Keratinocyte (primary cell): ENCODE results near the gene GALP. TPM values are rescaled to one million over a fixed set of nuclear protein-coding genes. Genes with fewer than 3 reads are reported as not detected.

Source experiments
- DNase-seq: peaks from one replicate; pipeline ENCODE4 v3.0.0-alpha.2; 2011; ENCODE audit warnings: low read depth, missing footprints, low spot score
- FAIRE-seq: peaks from 2 replicates; lab custom pipeline; 2011; peaks lifted over from hg19 to GRCh38; lab: Jason Lieb, UNC
- H2AFZ ChIP-seq: 2 replicates; pipeline ENCODE4 v1.6.0; 2012; ENCODE audit warnings: low read length, control low read depth, inconsistent platforms; ENCODE audit not compliant: control insufficient read depth
- H3K27ac ChIP-seq: 2 replicates; pipeline ENCODE4 v1.5.1; 2011; ENCODE audit warnings: low read length; ENCODE audit not compliant: control insufficient read depth, insufficient read depth
- H3K27me3 ChIP-seq: 3 replicates; pipeline ENCODE4 v1.6.0; 2011; ENCODE audit warnings: low read length; ENCODE audit not compliant: control insufficient read depth, insufficient read depth; ENCODE audit errors: extremely low read depth
- H3K36me3 ChIP-seq, 2 experiments: 2 replicates in 1 of 2; 3 replicates in 1 of 2; pipeline ENCODE4 v1.5.1; 2011; ENCODE audit warnings: low read length in 2 of 2, mild to moderate bottlenecking in 1 of 2; ENCODE audit not compliant: control insufficient read depth in 2 of 2, insufficient read depth in 2 of 2; ENCODE audit errors: extremely low read depth in 1 of 2
- H3K4me1 ChIP-seq: 3 replicates; pipeline ENCODE4 v1.5.1; 2011; ENCODE audit warnings: low read length; ENCODE audit not compliant: control insufficient read depth, insufficient read depth; ENCODE audit errors: extremely low read depth
- H3K4me2 ChIP-seq: 3 replicates; pipeline ENCODE4 v1.6.0; 2011; ENCODE audit warnings: low read depth, low read length; ENCODE audit not compliant: control insufficient read depth, insufficient read depth; ENCODE audit errors: extremely low read depth
- H3K4me3 ChIP-seq, 3 experiments: fragments of 200-600 bp in 1 of 3; sonication (generic) in 1 of 3; 2 replicates in 2 of 3; 3 replicates in 1 of 3; pipeline ENCODE4 v1.5.1; 2011 to 2016; ENCODE audit warnings: low read length in 3 of 3, mild to moderate bottlenecking in 3 of 3, control low read depth in 2 of 3, inconsistent platforms in 1 of 3, low read depth in 1 of 3, mixed read lengths in 1 of 3, mixed run types in 1 of 3, moderate library complexity in 1 of 3; ENCODE audit not compliant: control insufficient read depth in 2 of 3, insufficient read depth in 2 of 3; ENCODE audit errors: extremely low read depth in 1 of 3
- H3K79me2 ChIP-seq: 2 replicates; pipeline ENCODE4 v1.6.0; 2012; ENCODE audit warnings: low read length; ENCODE audit not compliant: control insufficient read depth, insufficient read depth
- H3K9ac ChIP-seq: 3 replicates; pipeline ENCODE4 v1.6.0; 2011; ENCODE audit warnings: low read length; ENCODE audit not compliant: control insufficient read depth, insufficient read depth; ENCODE audit errors: extremely low read depth
- H3K9me1 ChIP-seq: 3 replicates; pipeline ENCODE4 v1.6.0; 2011; ENCODE audit warnings: low read length; ENCODE audit not compliant: control insufficient read depth, insufficient read depth; ENCODE audit errors: extremely low read depth
- H3K9me3 ChIP-seq: 2 replicates; pipeline ENCODE4 v1.5.1; 2012; ENCODE audit warnings: low read depth, low read length; ENCODE audit not compliant: control insufficient read depth
- H4K20me1 ChIP-seq: 3 replicates; pipeline ENCODE4 v1.6.0; 2011; ENCODE audit warnings: low read length; ENCODE audit not compliant: control insufficient read depth, insufficient read depth; ENCODE audit errors: extremely low read depth
- EZH2 ChIP-seq: IDR thresholded peaks from one replicate; pipeline ENCODE4 v1.6.1; 2012; ENCODE audit warnings: inconsistent platforms, mild to moderate bottlenecking, low read length, moderate library complexity
- dilution Hi-C: fragments of 300-500 bp; cut with MboI; formaldehyde crosslinking; loops from one replicate; pipeline ENCODE4 v1.7.0; 2020; ENCODE audit warnings: low sequenced_read_pairs; ENCODE audit not compliant: extremely low pct_ligation_motif_present
- polyA plus RNA-seq, 5 experiments: library from polyadenylated mRNA; depleted of rRNA in 3 of 5; stranded (reverse) in 3 of 5; stranded (forward) in 1 of 5; unstranded in 1 of 5; fragments of >200 nt; gene quantifications; 1 replicate in 1 of 5; 2 replicates in 3 of 5; 3 replicates in 1 of 5; pipeline versions ENCODE4 v1.2.1 to v1.2.3, GENCODE V29; 2011 to 2012; ENCODE audit warnings: missing spikeins in 2 of 5, low read depth in 1 of 5, low replicate concordance in 1 of 5
- TF ChIP-seq, protein P1 (sequence below), 3 experiments: IDR thresholded peaks in 1 of 3; conservative IDR thresholded peaks in 1 of 3; optimal IDR thresholded peaks in 1 of 3; 2 replicates in 2 of 3; 3 replicates in 1 of 3; pipeline versions ENCODE3 to v1.5.1; 2011; ENCODE audit warnings: low read length in 3 of 3, mild to moderate bottlenecking in 3 of 3, moderate library complexity in 2 of 3, control low read depth in 1 of 3, inconsistent platforms in 1 of 3; ENCODE audit not compliant: insufficient read depth in 2 of 3; ENCODE audit errors: extremely low read depth in 1 of 3

Gene GALP
- polyA plus RNA-seq, 1 donor (not counting 4 experiments of a cell fraction or from before 2014, with no cell fraction given), result not detected

DNA sequence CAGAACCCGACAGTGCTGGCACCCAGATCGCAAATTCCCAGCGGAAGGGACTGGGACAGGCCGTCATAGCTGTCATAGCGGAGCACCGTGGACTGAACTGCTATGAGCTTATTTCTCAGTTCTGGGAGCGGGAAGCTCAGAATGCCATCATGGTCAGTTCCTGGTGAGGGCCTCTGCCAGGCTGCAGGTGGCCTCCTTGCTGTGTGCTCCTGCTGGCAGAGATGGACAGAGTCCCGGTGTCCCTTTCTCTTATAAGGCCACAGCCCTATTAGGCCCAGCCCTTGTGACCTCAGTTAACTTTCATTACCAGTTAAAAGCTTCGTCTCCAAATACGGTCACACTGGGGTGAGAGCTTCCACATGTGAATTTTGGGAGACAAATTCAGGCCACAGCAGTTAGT lies 30.1 kb upstream of the GALP start:
- FAIRE-seq (no peak), DNase-seq (no peak)
- Histone ChIP-seq H3K27me3 (no peaks in the 10 kb centered on the region), H3K4me2 (no peak overlapping the region), H3K9ac (no peak overlapping the region), H2AFZ (no peak overlapping the region), H3K4me3 (no peak overlapping the region), H3K9me1 (no peaks in the 10 kb centered on the region), H3K4me1 (peaks cover 6% of the 10 kb centered on the region), H3K79me2 (peaks cover 36% of the 10 kb centered on the region), H3K27ac (no peak overlapping the region), H3K36me3 (peaks cover 9 to 13% of the 10 kb centered on the region in 2 experiments), H4K20me1 (no peaks in the 10 kb centered on the region), H3K9me3 (no peaks in the 10 kb centered on the region)
- TF ChIP-seq EZH2, result no peak
- TF ChIP-seq, protein P1, sequence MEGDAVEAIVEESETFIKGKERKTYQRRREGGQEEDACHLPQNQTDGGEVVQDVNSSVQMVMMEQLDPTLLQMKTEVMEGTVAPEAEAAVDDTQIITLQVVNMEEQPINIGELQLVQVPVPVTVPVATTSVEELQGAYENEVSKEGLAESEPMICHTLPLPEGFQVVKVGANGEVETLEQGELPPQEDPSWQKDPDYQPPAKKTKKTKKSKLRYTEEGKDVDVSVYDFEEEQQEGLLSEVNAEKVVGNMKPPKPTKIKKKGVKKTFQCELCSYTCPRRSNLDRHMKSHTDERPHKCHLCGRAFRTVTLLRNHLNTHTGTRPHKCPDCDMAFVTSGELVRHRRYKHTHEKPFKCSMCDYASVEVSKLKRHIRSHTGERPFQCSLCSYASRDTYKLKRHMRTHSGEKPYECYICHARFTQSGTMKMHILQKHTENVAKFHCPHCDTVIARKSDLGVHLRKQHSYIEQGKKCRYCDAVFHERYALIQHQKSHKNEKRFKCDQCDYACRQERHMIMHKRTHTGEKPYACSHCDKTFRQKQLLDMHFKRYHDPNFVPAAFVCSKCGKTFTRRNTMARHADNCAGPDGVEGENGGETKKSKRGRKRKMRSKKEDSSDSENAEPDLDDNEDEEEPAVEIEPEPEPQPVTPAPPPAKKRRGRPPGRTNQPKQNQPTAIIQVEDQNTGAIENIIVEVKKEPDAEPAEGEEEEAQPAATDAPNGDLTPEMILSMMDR (optimal IDR thresholded peaks at IDR 0.05 in 1 of 3, IDR thresholded peaks at IDR 0.05 in 1 of 3, conservative IDR thresholded peaks at IDR 0.05 in 1 of 3; ENCODE audit: extremely low read depth in 1 of 3, insufficient read depth in 2 of 3, low read length in 3 of 3), result no peak
- dilution Hi-C loops, result no loop called here

DNA sequence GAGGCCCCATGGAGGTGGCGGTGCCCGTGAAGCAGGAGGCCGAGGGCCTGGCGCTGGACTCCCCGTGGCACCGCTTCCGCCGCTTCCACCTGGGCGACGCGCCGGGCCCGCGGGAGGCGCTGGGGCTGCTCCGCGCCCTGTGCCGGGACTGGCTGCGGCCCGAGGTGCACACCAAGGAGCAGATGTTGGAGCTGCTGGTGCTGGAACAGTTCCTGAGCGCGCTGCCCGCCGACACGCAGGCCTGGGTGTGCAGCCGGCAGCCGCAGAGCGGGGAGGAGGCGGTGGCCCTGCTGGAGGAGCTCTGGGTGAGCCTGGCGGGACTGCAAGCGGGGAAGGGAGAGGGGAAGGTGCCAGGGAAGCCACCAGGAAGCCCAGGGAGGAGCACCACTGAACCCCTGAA lies 28.9 kb upstream of the GALP start:
- H3K27me3 ChIP-seq, result no peaks in the 10 kb centered on the region
- H3K4me1 ChIP-seq, result peaks cover 2% of the 10 kb centered on the region
- no peaks in the 10 kb centered on the region for H3K9me1 ChIP-seq
- peaks cover 33% of the 10 kb centered on the region for H3K79me2 ChIP-seq
- H4K20me1 ChIP-seq, result no peaks in the 10 kb centered on the region
- no peak overlapping the region for H2AFZ ChIP-seq
- H3K4me3 ChIP-seq, result no peak overlapping the region
- peaks cover 9 to 13% of the 10 kb centered on the region in 2 experiments for H3K36me3 ChIP-seq
- no peak overlapping the region for H3K4me2 ChIP-seq
- H3K9ac ChIP-seq, result no peak overlapping the region
- dilution Hi-C loops, result no loop called here
- TF ChIP-seq EZH2, result no peak
- TF ChIP-seq, protein P1 (optimal IDR thresholded peaks at IDR 0.05 in 1 of 3, IDR thresholded peaks at IDR 0.05 in 1 of 3, conservative IDR thresholded peaks at IDR 0.05 in 1 of 3; ENCODE audit: extremely low read depth in 1 of 3, insufficient read depth in 2 of 3, low read length in 3 of 3), result no peak
- DNase-seq (no peak), FAIRE-seq (no peak)
- H3K9me3 ChIP-seq, result no peaks in the 10 kb centered on the region
- H3K27ac ChIP-seq, result no peak overlapping the region
